ENCODE measurements around the gene NETO1. TPM values are rescaled to one million over a fixed set of nuclear protein-coding genes. Genes with fewer than 3 reads are reported as not detected.

The NETO1 gene
- polyA plus RNA-seq, 1 of the 3 experiments (the other 2 are of a cell fraction) = not detected

- no peaks in the 10 kb centered on the region for H3K27me3 ChIP-seq (ENCODE audit: insufficient read depth)
- DNase-seq = no peak
- no peak overlapping the region for H2AFZ ChIP-seq (ENCODE audit: low read depth)
- TF ChIP-seq PBX3 (IDR thresholded peaks at IDR 0.05) (no peak), CTCF (IDR thresholded peaks at IDR 0.05) (no peak), FOSL2 (IDR thresholded peaks at IDR 0.05; ENCODE audit: borderline replicate concordance, low read depth) (no peak), RAD21 (IDR thresholded peaks at IDR 0.05; ENCODE audit: low read length) (no peak), ELF1 (IDR thresholded peaks at IDR 0.05) (no peak), MEF2A (IDR thresholded peaks at IDR 0.05; ENCODE audit: borderline replicate concordance, low read depth) (no peak), USF2 (IDR thresholded peaks at IDR 0.05; ENCODE audit: borderline replicate concordance, low read depth, low read length) (no peak), TCF12 (IDR thresholded peaks at IDR 0.05) (no peak), USF1 (IDR thresholded peaks at IDR 0.05; ENCODE audit: borderline replicate concordance, low read depth) (no peak), SMC3 (IDR thresholded peaks at IDR 0.05; ENCODE audit: low read depth, low read length) (no peak), CHD2 (IDR thresholded peaks at IDR 0.05; ENCODE audit: low read length, partially characterized antibody) (no peak), EP300 (IDR thresholded peaks at IDR 0.05; ENCODE audit: borderline replicate concordance in 1 of 2, low read depth in 1 of 2, low read length in 1 of 2) (no peak), GABPA (IDR thresholded peaks at IDR 0.05; ENCODE audit: low read depth) (no peak), MXI1 (IDR thresholded peaks at IDR 0.05; ENCODE audit: low read depth, low read length) (no peak), TAF1 (IDR thresholded peaks at IDR 0.05; ENCODE audit: borderline replicate concordance, low read depth, low read length) (no peak), NRF1 (IDR thresholded peaks at IDR 0.05; ENCODE audit: low read depth, low read length) (no peak)
- H3K9ac ChIP-seq = no peak overlapping the region
- WGBS (ENCODE audit: low lambda C conversion rate) = 0% methylated on average over 1 of the region's 1 CpG
- H3K9me2 ChIP-seq = no peaks in the 10 kb centered on the region
- CTCF ChIA-PET = no interaction called here
- H3K4me1 ChIP-seq (ENCODE audit: control insufficient read depth in 1 of 2, insufficient read depth in 2 of 2, low read depth in 1 of 2, low read length in 1 of 2) = no peaks in the 10 kb centered on the region
- no peaks in the 10 kb centered on the region for H3F3A ChIP-seq (replicated peaks; ENCODE audit: insufficient read depth)
- H3K36me3 ChIP-seq (replicated peaks in 1 of 2; ENCODE audit: control insufficient read depth in 1 of 2, insufficient read depth in 2 of 2, low read length in 1 of 2) = no peaks in the 10 kb centered on the region
- H3K9me3 ChIP-seq = no peaks in the 10 kb centered on the region
- no peaks in the 10 kb centered on the region for H3K79me2 ChIP-seq (ENCODE audit: insufficient read depth)
- H3K4me2 ChIP-seq = no peak overlapping the region
- no peak overlapping the region for H3K4me3 ChIP-seq (ENCODE audit: low read depth in 2 of 2, low read length in 1 of 2)
- no peak overlapping the region for H3K27ac ChIP-seq (ENCODE audit: low read depth in 2 of 2, low read length in 1 of 2)
- no peaks in the 10 kb centered on the region for H4K20me1 ChIP-seq (ENCODE audit: insufficient read depth)
- POLR2A ChIA-PET = no interaction called here
Measured at GRCh38 chr18:72848503-72849237, 19.1 kb downstream of the NETO1 start.
